Sciatic nerve (tissue), 2 donors: Measurements from ENCODE around the gene MTRF1. TPM values are rescaled to one million over a fixed set of nuclear protein-coding genes. Genes with fewer than 3 reads are reported as not detected.

Experiments
- ATAC-seq: fragments of 200-7000 bp; cut with Tn5 transposase; one replicate; pipeline ENCODE4 v1.9.1; 2020; ENCODE audit warnings: mild to moderate bottlenecking, moderate library complexity
- DNase-seq: peaks from one replicate; pipeline ENCODE4 v3.0.0-alpha.2; 2020; ENCODE audit warnings: low spot score
- intact Hi-C: fragments of 100-400 bp; cut with DNase I; formaldehyde crosslinking; loops from one replicate; pipeline ENCODE4 v1.14.2; 2022
- total RNA-seq: library from RNA; stranded (reverse); fragmentation: NEBNext Ultra II Directional; extraction: Animal tissue kit (Norgen Biotek cat#: 25700); gene quantifications from one replicate; pipeline ENCODE4 v1.2.1, GENCODE V29; 2021
- donor health status: DM: no; HTN: no; CAD: no.
- donor health status: DM: no; HTN: no; CAD: no.

Gene MTRF1
- total RNA-seq, 1 donor from 2014 or later, result 12.2 TPM

DNA sequence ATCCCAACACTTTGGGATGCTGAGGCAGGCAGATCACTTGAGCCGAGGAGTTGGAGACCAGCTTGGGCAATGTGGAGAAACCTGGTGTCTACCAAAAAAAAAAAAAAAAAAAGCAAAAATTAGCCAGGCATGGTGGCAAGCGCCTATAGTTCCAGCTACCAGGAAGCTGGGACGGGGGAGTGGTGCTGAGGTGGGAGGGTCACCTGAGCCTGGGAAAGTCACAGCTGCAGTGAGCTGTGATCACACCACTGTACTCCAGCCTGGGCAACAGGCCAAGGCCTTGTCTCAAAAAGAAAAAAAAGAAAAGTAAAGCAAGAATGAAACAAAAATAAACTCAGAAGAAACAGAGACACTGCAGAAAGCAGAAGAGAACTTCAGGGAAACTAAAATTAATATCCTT lies 31.6 kb downstream of the MTRF1 start:
- DNase-seq (no peak), ATAC-seq (no peak)
- intact Hi-C loops, result loop anchor here (5.0 kb wide), 1 partner anchor 366 kb away; no protein-coding TSS in a partner anchor

- DNase-seq (no peak), ATAC-seq (no peak)
- intact Hi-C loops, result loop anchor here (5.0 kb wide), 1 partner anchor 366 kb away; no protein-coding TSS in a partner anchor
Measured at GRCh38 chr13:41231025-41231677, 32.2 kb downstream of the MTRF1 start.

DNA sequence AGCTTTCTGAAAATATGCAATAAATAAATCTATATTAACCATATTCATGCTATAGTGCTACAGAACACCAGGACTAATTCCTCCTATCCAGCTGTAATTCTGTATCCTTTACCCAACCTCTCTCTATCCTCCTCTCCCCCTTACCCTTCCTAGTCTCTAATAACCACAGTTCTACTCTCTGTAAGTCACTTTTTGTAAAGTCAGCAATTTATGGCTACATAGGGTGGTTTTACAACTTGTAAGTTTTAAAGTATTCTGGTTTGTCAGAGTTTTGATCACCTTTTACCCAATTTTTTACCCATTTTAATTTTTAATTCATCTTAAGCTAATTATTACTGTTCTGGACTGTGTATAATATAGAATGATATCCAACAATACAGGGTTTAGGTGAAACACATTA lies 34.0 kb downstream of the MTRF1 start:
- no peak for ATAC-seq
- intact Hi-C loops, result loop anchor here (10.0 kb wide), 1 partner anchor 155 kb away; no protein-coding TSS in a partner anchor
- no peak for DNase-seq

GRCh38 chr13:41224113-41225110 lies 39.0 kb downstream of the MTRF1 start:
- intact Hi-C loops, result loop anchor here (10.0 kb wide), 1 partner anchor 150 kb away; no protein-coding TSS in a partner anchor
- no peak for ATAC-seq

GRCh38 chr13:41222259-41222852 lies 41.0 kb downstream of the MTRF1 start:
- DNase-seq (no peak), ATAC-seq (peak; percentile 80)
- intact Hi-C loops, result loop anchor here (10.0 kb wide), 1 partner anchor 148 kb away; no protein-coding TSS in a partner anchor

More at GRCh38 chr13:41224113-41225110, 39.0 kb downstream of the MTRF1 start:
- DNase-seq, result no peak

- no peak for DNase-seq
- intact Hi-C loops, result loop anchor here (10.0 kb wide), 1 partner anchor 146 kb away; no protein-coding TSS in a partner anchor
- ATAC-seq, result no peak
Measured at GRCh38 chr13:41220401-41220800, 43.0 kb downstream of the MTRF1 start.

DNA sequence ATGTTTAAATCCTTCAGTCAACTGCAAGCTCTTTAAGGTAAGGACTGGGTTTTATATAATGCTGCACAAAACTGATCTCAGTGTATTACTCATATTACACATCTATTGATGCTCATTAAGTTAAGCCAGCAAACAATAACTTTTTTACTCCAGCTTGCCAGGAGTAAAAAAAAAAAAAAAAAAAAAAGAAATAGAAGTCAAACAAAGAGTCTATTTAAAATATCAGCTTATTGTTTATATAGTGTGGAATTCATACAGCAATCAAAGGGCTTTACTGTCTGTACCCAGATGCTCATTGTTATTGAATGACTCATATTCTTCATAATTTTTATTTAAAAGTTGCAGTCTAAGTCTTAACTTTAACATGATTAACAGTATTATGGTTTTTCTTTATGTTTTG lies 47.2 kb downstream of the MTRF1 start:
- DNase-seq (no peak), ATAC-seq (no peak)
- intact Hi-C loops, result no loop called here

- no peak for ATAC-seq
- no peak for DNase-seq
- intact Hi-C loops, result no loop called here
Measured at GRCh38 chr13:41213919-41214318, 49.5 kb downstream of the MTRF1 start.

GRCh38 chr13:41213316-41213715 lies 50.1 kb downstream of the MTRF1 start:
- ATAC-seq, result no peak
- DNase-seq, result no peak
- intact Hi-C loops, result no loop called here

- no peak for DNase-seq
- intact Hi-C loops, result no loop called here
- no peak for ATAC-seq
Measured at GRCh38 chr13:41212881-41213280, 50.5 kb downstream of the MTRF1 start.

GRCh38 chr13:41211062-41211461 lies 52.3 kb downstream of the MTRF1 start:
- intact Hi-C loops, result no loop called here
- no peak for DNase-seq
- no peak for ATAC-seq

DNA sequence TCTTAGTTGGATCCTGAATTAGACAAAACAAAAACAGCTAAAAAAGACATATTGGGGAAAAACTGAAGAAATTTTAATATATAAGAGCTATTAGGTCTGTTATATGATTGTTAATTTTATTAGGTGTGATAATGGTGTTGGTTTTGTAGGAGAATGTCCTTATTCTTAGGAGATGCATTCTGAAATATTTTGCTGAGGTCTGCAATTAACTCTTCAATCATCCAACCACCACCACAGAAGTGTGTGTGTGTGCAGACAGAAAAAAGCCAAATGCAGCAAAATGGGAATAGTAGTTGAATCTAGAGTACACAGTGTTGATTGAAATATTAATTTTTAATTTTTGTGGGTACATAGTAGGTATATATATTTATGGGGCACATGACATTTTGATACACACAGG lies 56.9 kb downstream of the MTRF1 start:
- intact Hi-C loops, result loop anchor here (10.0 kb wide), 1 partner anchor 72 kb away; the partner anchor contains the start of gene KBTBD6
- ATAC-seq, result no peak

DNA sequence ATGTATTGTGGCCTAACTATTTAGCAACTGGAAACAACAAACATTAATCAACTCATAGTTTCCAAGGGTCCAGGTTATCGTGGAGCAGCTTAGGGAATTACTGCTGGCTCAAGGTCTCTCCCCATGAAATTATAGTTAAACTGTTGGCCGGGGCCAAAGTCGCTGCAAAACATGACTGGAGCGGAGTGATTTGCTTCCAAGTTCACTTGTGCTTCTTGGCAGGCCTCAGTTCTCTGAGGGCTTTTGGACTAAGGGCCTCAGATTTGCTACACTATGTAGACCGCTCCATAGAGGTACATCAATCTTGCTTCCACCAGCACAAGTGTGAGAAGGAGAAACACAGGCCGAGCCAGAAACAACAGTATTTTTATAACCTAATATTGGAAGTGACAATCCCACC lies 59.6 kb downstream of the MTRF1 start:
- intact Hi-C loops, result loop anchor here (10.0 kb wide), 1 partner anchor 69 kb away; the partner anchor contains the start of gene KBTBD6
- no peak for DNase-seq
- no peak for ATAC-seq

More for the DNA sequence above, 56.9 kb downstream of the MTRF1 start:
- DNase-seq, result no peak

DNA sequence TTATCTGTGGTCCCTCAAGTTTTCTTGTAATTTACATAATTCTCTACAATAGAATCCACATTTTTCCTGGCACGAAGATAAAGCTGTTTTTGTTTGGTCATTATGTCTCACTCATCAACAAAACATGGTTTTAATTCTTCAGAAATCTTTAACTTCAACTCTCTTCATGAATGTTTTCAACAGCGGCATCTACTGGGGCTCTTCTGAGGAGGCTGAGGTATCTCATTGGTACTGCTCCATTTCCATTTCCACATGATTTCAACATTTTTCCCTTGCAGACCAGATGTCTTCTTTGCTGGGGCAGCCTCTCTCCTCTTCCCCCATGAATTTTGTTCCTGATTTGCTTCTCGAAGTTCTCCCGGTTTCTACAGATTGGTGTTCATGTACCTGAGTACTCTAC lies 63.2 kb downstream of the MTRF1 start:
- intact Hi-C loops, result loop anchor here (10.0 kb wide), 1 partner anchor 65 kb away; the partner anchor contains the start of gene KBTBD6
- ATAC-seq (no peak), DNase-seq (no peak)

- no peak for DNase-seq
- no peak for ATAC-seq
- intact Hi-C loops, result loop anchor here (10.0 kb wide), 1 partner anchor 1785 kb away; no protein-coding TSS in a partner anchor
Measured at GRCh38 chr13:41199526-41199925, 63.9 kb downstream of the MTRF1 start.

DNA sequence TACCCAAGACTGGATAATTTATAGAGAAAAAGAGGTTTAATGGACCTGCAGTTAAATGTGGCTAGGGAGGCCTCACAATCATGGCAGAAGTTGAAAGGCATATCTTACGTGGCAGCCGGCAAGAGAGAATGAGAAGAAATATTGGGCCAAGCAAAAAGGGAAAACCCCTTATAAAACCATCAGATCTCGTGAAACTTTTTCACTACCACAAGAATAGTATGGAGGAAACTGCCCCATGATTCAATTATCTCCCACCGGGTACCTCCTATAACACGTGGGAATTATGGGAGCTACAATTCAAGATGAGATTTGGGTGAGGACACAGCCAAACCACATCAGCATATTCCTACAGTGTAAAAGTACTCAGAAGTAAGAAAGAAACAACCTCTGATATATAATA lies 64.3 kb downstream of the MTRF1 start:
- intact Hi-C loops, result loop anchor here (10.0 kb wide), 1 partner anchor 1786 kb away; no protein-coding TSS in a partner anchor
- no peak for ATAC-seq
- no peak for DNase-seq

GRCh38 chr13:41196620-41197019 lies 66.8 kb downstream of the MTRF1 start:
- no peak for ATAC-seq
- intact Hi-C loops, result loop anchor here (10.0 kb wide), 1 partner anchor 1788 kb away; no protein-coding TSS in a partner anchor

GRCh38 chr13:41196011-41196410 lies 67.4 kb downstream of the MTRF1 start:
- DNase-seq (no peak), ATAC-seq (no peak)
- intact Hi-C loops, result loop anchor here (10.0 kb wide), 1 partner anchor 1789 kb away; no protein-coding TSS in a partner anchor

More at GRCh38 chr13:41196620-41197019, 66.8 kb downstream of the MTRF1 start:
- no peak for DNase-seq
